Frontal cortex (tissue), 4 donors: Measurements from ENCODE around the gene ZNF799. TPM values are rescaled to one million over a fixed set of nuclear protein-coding genes. Genes with fewer than 3 reads are reported as not detected.
"Not testable (repeated sequence)": the region's sequence is repeated elsewhere in the genome, so short reads cannot be mapped to it uniquely, and the experiment has no call there.

Experiments used
- DNase-seq, 2 donors: peaks; one replicate each; pipeline ENCODE4 v3.0.0; 2012; ENCODE audit warnings: low spot score in 2 of 2
- FAIRE-seq: peaks from 2 replicates; lab custom pipeline; 2012; peaks lifted over from hg19 to GRCh38; lab: Jason Lieb, UNC
- small RNA-seq: library from RNA; depleted of rRNA; stranded (forward); fragments of <200 nt; gene quantifications from one replicate; pipeline ENCODE3, GENCODE V24; 2014
- total RNA-seq: library from RNA; depleted of rRNA; stranded (reverse); fragments of >200 nt; gene quantifications from one replicate; pipeline ENCODE4 v1.2.3, GENCODE V29; 2014
- donor health status: control.
- donor health status: control.
- donor health status: control.

Gene ZNF799
- total RNA-seq, 1 donor from 2014 or later = 7.3 TPM

DNA sequence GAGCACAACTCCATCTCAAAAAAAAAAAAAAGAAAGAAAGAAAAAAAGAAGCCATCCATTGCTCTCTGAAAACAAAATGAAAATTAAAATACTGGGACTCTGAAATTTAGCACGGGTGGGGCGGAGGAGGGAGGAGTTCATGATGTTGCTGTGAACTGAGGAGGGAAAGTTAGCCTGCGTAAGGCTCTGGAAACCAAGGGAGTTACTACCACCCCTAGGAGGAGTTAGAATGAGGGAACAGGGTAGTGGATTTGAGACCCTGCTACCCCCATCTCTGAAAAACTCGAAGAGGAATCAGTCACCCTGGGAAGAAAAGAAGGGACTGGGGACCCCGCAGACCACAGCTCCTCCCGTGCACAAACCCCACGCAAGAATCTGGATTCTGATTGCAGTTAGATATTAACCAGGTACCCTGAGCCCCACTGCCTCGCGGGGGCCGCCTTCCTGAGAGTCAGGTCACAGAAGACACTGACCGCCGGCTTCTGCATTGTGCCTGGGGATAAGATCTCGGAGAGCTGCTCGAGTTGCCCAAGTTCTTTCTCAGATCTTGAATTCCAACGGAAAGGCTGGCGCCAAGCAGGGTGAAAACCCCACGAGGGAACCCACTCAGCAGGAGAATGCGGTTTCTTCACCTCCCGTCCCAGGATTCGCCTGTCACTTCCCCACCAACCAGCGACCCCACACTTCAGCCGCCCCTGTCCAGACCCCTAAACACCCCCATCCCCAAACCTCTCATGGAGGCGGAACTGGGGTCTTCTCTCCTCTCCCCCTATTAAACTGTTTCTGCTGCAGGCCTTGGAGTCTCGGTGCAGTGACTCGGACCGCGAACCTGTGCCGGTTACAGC, 36.5 kb downstream of the ZNF799 start:
- FAIRE-seq = no peak

DNA sequence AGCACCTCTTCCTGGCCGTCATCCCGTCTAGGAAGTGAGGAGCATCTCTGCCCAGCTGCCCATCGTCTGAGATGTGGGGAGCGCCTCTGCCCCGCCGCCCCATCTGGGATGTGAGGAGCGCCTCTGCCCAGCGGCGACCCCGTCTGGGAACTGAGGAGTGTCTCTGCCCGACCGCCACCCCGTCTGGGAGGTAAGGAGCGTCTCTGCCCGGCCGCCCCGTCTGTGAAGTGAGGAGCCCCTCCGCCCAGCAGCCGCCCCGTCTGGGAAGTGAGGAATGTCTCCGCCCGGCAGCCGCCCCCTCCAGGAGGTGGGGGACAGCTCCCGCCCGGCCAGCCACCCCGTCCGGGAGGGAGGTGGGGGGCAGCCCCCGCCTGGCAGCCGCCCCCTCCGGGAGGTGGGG, 38.8 kb downstream of the ZNF799 start:
- DNase-seq, FAIRE-seq: not testable (repeated sequence)

More for the DNA sequence above, 36.5 kb downstream of the ZNF799 start:
- peak; percentile 23 to 39 for DNase-seq

DNA sequence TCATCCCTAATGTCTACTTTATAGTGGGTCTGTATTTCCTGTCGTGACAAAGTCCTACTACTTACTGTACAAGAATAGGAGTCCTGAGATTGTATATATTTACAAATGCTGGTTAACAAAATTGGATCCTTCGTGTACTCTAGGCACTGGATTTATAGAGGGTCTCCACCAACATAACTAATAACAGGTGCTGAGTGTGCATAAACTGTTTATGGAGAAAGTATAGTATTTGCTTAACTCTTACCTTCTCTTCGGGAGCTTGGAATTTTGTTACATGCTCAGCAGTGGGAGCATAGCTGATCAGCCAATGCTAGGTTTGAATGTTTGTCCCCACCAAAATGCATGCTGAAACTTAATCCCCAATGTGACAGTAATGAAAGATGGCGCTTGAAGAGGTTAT, 47.7 kb downstream of the ZNF799 start:
- DNase-seq (no peak), FAIRE-seq (no peak)

DNA sequence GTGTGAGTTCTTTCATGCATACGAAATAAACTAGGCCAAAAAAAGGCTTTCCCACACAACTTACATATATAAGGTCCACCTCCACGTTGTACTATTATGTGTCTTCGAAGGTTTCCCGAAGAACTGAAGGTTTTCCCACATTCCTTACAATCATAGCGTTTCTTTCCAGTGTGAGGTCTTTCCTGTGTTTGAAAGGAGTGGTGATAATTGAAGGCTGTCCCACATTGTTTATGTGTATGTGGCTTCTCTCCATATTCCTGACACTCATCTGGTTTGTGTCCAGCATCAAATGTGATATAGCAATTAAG, 50.2 kb downstream of the ZNF799 start:
- DNase-seq (no peak), FAIRE-seq (no peak)

DNA sequence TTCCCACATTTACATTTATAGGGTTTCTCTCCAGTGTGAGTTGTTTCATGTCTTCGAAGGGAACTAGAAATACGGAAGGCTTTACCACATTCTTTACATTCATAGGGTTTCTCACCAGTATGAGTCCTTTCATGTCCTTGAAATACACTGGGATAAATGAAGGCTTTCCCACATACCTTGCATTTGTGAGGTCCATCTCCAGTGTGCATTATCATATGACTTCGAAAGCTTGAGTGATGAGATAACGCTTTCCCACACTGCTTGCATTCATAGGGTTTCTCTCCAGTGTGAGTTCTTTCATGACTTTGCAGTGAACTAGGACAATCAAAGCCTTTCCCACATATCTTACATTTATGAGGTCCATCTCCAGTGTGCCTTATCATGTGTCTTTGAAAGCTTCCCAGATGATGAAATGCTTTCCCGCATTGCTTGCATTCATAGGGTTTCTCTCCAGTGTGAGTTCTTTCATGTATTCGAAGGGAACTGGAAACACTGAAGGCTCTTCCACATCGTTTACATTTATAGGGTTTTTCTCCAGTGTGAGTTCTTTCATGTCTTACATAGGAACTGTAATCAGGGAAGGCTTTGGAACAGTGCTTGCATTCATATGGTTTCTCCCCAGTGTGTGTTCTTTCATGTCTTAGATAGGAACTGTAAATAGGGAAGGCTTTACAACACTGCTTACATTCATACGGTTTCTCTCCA, 50.7 kb downstream of the ZNF799 start:
- FAIRE-seq (no peak), DNase-seq (no peak)

GRCh38 chr19:12346896-12347295, 54.2 kb downstream of the ZNF799 start:
- no peak for DNase-seq
- no peak for FAIRE-seq

GRCh38 chr19:12345197-12345596, 55.9 kb downstream of the ZNF799 start:
- FAIRE-seq (no peak), DNase-seq (no peak)

Small RNAs within 50 kb of the gene (small RNA-seq; reads per million reads assigned to genes)
- not detected for gene RPS29P23

Other genes starting within 250 kb of the ZNF799 start
- 29.3 TPM for gene ZNF625, start 244.5 kb downstream of the ZNF799 start, total RNA-seq
- gene ZNF136, start 238.2 kb downstream of the ZNF799 start, total RNA-seq = 25.7 TPM
- 17.5 TPM for gene ZNF44, start 106.4 kb downstream of the ZNF799 start, total RNA-seq
- gene ZNF563, start 67.6 kb downstream of the ZNF799 start, total RNA-seq = 0.82 TPM
- 4.9 TPM for gene ZNF442, start 35.6 kb downstream of the ZNF799 start, total RNA-seq
- gene ZNF443, start 39.8 kb upstream of the ZNF799 start, total RNA-seq = 14.3 TPM
- gene ZNF709, start 83.5 kb upstream of the ZNF799 start, total RNA-seq = 37.5 TPM
- 32.6 TPM for gene ZNF564, start 150.2 kb upstream of the ZNF799 start, total RNA-seq
- gene ZNF490, start 209.5 kb upstream of the ZNF799 start, total RNA-seq = 9.4 TPM
- 25.3 TPM for gene ZNF791, start 209.6 kb upstream of the ZNF799 start, total RNA-seq